ENCODE measurements around the gene KRT222.

The KRT222 gene

GRCh38 chr17:40614431-40615067, 50.4 kb downstream of the KRT222 start:
- no peak for DNase-seq

GRCh38 chr17:40613467-40614154, 51.4 kb downstream of the KRT222 start:
- DNase-seq: no peak

DNA sequence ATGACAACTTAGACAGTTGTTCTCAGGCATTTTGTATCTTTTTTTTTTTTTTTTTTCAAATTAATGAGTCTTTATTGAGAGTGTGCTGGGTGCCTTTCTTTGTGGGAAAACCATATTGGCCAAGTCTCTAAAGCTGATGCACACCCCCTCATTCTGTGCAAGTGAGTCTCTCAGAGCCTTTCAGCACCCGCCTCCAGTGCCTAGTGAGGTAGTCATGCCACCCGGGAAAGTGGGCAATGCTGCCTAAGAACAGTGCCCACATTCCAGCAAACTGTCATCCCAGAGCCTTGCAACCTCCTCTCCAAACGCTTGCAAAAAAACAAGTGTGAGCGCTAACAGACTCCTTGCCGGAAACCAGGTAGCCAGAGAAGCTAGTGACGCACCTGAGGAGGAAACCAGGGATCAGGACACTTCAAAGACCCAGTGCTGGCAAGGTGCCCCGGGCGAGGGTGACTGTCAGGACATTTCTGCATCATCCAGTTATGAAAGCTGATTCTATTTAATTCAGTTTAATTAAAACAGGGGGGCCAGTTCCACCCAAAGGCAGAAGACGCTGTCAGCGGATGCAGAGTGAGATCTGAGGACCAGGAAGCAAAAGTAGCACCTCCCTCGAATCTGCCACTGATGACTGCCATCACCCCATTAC, 52.3 kb downstream of the KRT222 start:
- no peak for DNase-seq

GRCh38 chr17:40611840-40612474, 53.0 kb downstream of the KRT222 start:
- DNase-seq: peak; percentile 28

- DNase-seq: no peak
These were observed 54.6 kb downstream of the KRT222 start for GRCh38 chr17:40610359-40610758.

- DNase-seq: no peak
These were observed 56.9 kb downstream of the KRT222 start for GRCh38 chr17:40608061-40608581.

DNA sequence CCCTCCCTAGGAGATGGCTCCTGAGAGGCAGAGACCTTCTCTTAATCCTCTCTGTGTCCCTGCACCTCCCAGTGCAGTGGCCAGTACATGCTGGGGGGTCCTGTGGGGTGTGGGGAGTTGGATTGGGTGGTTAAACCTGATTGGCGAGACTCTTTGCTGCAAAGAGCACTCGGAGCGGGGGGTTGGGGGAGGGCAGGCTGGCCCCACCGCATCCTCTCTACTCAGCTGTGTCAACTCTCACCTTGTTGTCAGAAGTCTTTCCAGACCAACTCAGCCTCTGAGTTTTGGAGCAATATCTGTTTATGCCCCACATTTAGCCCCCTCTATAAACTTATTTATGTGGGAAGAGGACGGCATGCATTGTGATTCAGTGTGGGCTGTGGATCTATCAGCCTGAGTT, 57.3 kb downstream of the KRT222 start:
- DNase-seq: no peak

- DNase-seq: no peak
These were observed 58.2 kb downstream of the KRT222 start for GRCh38 chr17:40606548-40607353.

GRCh38 chr17:40605306-40605705, 59.7 kb downstream of the KRT222 start:
- no peak for DNase-seq
